ENCODE measurements around the gene TNFSF11. TPM values are rescaled to one million over a fixed set of nuclear protein-coding genes. Genes with fewer than 3 reads are reported as not detected.

TNFSF11 gene
- total RNA-seq, 1 donor from 2014 or later: 0.21 TPM

GRCh38 chr13:42649831-42650230 is 75.9 kb downstream of the TNFSF11 start:
- Mint-ChIP-seq H3K4me1 (ENCODE audit: unreplicated experiment) (no peaks in the 10 kb centered on the region), H3K27ac (ENCODE audit: unreplicated experiment) (no peak overlapping the region), H3K27me3 (ENCODE audit: unreplicated experiment) (no peaks in the 10 kb centered on the region), H3K4me3 (ENCODE audit: unreplicated experiment) (no peak overlapping the region), H3K36me3 (ENCODE audit: low read depth, unreplicated experiment) (no peaks in the 10 kb centered on the region), H3K9me3 (ENCODE audit: unreplicated experiment) (no peaks in the 10 kb centered on the region)
- no peak for TF ChIP-seq CTCF (IDR thresholded peaks at IDR 0.05; ENCODE audit: unreplicated experiment)
- no peak for DNase-seq (ENCODE audit: low spot score)

- Mint-ChIP-seq H3K36me3 (ENCODE audit: low read depth, unreplicated experiment) (no peaks in the 10 kb centered on the region), H3K27me3 (ENCODE audit: unreplicated experiment) (no peaks in the 10 kb centered on the region), H3K9me3 (ENCODE audit: unreplicated experiment) (no peaks in the 10 kb centered on the region), H3K4me3 (ENCODE audit: unreplicated experiment) (no peak overlapping the region), H3K4me1 (ENCODE audit: unreplicated experiment) (no peaks in the 10 kb centered on the region), H3K27ac (ENCODE audit: unreplicated experiment) (no peak overlapping the region)
- DNase-seq (ENCODE audit: low spot score): no peak
- TF ChIP-seq CTCF (IDR thresholded peaks at IDR 0.05; ENCODE audit: unreplicated experiment): no peak
Observed at GRCh38 chr13:42650506-42650905, 76.6 kb downstream of the TNFSF11 start.

- Mint-ChIP-seq H3K27me3 (ENCODE audit: unreplicated experiment) (no peaks in the 10 kb centered on the region), H3K36me3 (ENCODE audit: low read depth, unreplicated experiment) (no peaks in the 10 kb centered on the region), H3K4me1 (ENCODE audit: unreplicated experiment) (peaks cover 5% of the 10 kb centered on the region), H3K4me3 (ENCODE audit: unreplicated experiment) (no peak overlapping the region), H3K27ac (ENCODE audit: unreplicated experiment) (no peak overlapping the region), H3K9me3 (ENCODE audit: unreplicated experiment) (no peaks in the 10 kb centered on the region)
- no peak for TF ChIP-seq CTCF (IDR thresholded peaks at IDR 0.05; ENCODE audit: unreplicated experiment)
- no peak for DNase-seq (ENCODE audit: low spot score)
Observed at GRCh38 chr13:42651936-42652641, 78.1 kb downstream of the TNFSF11 start.

GRCh38 chr13:42652642-42653415 is 78.9 kb downstream of the TNFSF11 start:
- Mint-ChIP-seq H3K36me3 (ENCODE audit: low read depth, unreplicated experiment) (no peaks in the 10 kb centered on the region), H3K27me3 (ENCODE audit: unreplicated experiment) (no peaks in the 10 kb centered on the region), H3K9me3 (ENCODE audit: unreplicated experiment) (no peaks in the 10 kb centered on the region), H3K4me3 (ENCODE audit: unreplicated experiment) (no peak overlapping the region), H3K27ac (ENCODE audit: unreplicated experiment) (no peak overlapping the region), H3K4me1 (ENCODE audit: unreplicated experiment) (peaks cover 6% of the 10 kb centered on the region)
- DNase-seq (ENCODE audit: low spot score): no peak
- TF ChIP-seq CTCF (IDR thresholded peaks at IDR 0.05; ENCODE audit: unreplicated experiment): no peak

GRCh38 chr13:42653679-42654078 is 79.7 kb downstream of the TNFSF11 start:
- peaks cover 11% of the 10 kb centered on the region for H3K4me1 Mint-ChIP-seq (ENCODE audit: unreplicated experiment)
- no peak overlapping the region for H3K4me3 Mint-ChIP-seq (ENCODE audit: unreplicated experiment)
- H3K9me3 Mint-ChIP-seq (ENCODE audit: unreplicated experiment): no peaks in the 10 kb centered on the region
- H3K27ac Mint-ChIP-seq (ENCODE audit: unreplicated experiment): no peak overlapping the region
- DNase-seq (ENCODE audit: low spot score): no peak
- H3K36me3 Mint-ChIP-seq (ENCODE audit: low read depth, unreplicated experiment): no peaks in the 10 kb centered on the region
- TF ChIP-seq CTCF (IDR thresholded peaks at IDR 0.05; ENCODE audit: unreplicated experiment): no peak
- H3K27me3 Mint-ChIP-seq (ENCODE audit: unreplicated experiment): no peaks in the 10 kb centered on the region

Measured in endothelial cell (in vitro differentiated cells).